Anterior cingulate cortex (tissue), 58 donors: ENCODE measurements around the gene MARCHF3.
"Not testable (repeated sequence)": the region's sequence is repeated elsewhere in the genome, so short reads cannot be mapped to it uniquely, and the experiment has no call there.

Experiments
- DNase-seq, 58 donors: peaks; one replicate each; lab custom pipeline; 2025; lab: John Stamatoyannopoulos, UW

The MARCHF3 gene

GRCh38 chr5:127053049-127053448 lies 22.7 kb upstream of the MARCHF3 start:
- DNase-seq, result no peak

- no peak for DNase-seq
These were observed 21.2 kb upstream of the MARCHF3 start for GRCh38 chr5:127051591-127051990.

GRCh38 chr5:127046343-127047072 lies 16.1 kb upstream of the MARCHF3 start:
- DNase-seq, result no peak

- no peak for DNase-seq
These were observed 12.2 kb upstream of the MARCHF3 start for GRCh38 chr5:127042593-127042992.

- DNase-seq, result no peak
These were observed 11.2 kb upstream of the MARCHF3 start for GRCh38 chr5:127041571-127041970.

GRCh38 chr5:127040796-127041520 lies 10.6 kb upstream of the MARCHF3 start:
- DNase-seq, result no peak

- no peak for DNase-seq
These were observed 8.2 kb upstream of the MARCHF3 start for GRCh38 chr5:127038550-127038949.

- DNase-seq, result no peak
These were observed 1.5 kb upstream of the MARCHF3 start for GRCh38 chr5:127031863-127032232.

GRCh38 chr5:127031147-127031862 lies 947 bp upstream of the MARCHF3 start:
- DNase-seq, result peak in 2 of 58 donors; percentile 11 to 18

GRCh38 chr5:127029581-127030258 lies 638 bp downstream of the MARCHF3 start:
- DNase-seq, result peak in 27 of 58 donors; percentile 4 to 53 (median 31)

GRCh38 chr5:127028822-127029457 lies 1.4 kb downstream of the MARCHF3 start:
- peak in 5 of 58 donors; percentile 2 to 15 (median 3) for DNase-seq

GRCh38 chr5:127027539-127027938 lies 2.8 kb downstream of the MARCHF3 start:
- DNase-seq, result no peak

GRCh38 chr5:127026166-127026565 lies 4.2 kb downstream of the MARCHF3 start:
- no peak for DNase-seq

GRCh38 chr5:127025467-127025866 lies 4.9 kb downstream of the MARCHF3 start:
- DNase-seq, result no peak

- DNase-seq, result no peak
These were observed 5.5 kb downstream of the MARCHF3 start for GRCh38 chr5:127024821-127025220.

- not testable (repeated sequence) for DNase-seq
These were observed 6.7 kb downstream of the MARCHF3 start for GRCh38 chr5:127023552-127024191.

- no peak for DNase-seq
These were observed 7.5 kb downstream of the MARCHF3 start for GRCh38 chr5:127022846-127023245.

- DNase-seq, result no peak
These were observed 10.4 kb downstream of the MARCHF3 start for GRCh38 chr5:127019928-127020327.

- DNase-seq, result not testable (repeated sequence)
These were observed 13.6 kb downstream of the MARCHF3 start for GRCh38 chr5:127016722-127017121.

- DNase-seq, result no peak
These were observed 14.6 kb downstream of the MARCHF3 start for GRCh38 chr5:127015716-127016115.
